ENCODE measurements around the gene SMARCA2.

DNA sequence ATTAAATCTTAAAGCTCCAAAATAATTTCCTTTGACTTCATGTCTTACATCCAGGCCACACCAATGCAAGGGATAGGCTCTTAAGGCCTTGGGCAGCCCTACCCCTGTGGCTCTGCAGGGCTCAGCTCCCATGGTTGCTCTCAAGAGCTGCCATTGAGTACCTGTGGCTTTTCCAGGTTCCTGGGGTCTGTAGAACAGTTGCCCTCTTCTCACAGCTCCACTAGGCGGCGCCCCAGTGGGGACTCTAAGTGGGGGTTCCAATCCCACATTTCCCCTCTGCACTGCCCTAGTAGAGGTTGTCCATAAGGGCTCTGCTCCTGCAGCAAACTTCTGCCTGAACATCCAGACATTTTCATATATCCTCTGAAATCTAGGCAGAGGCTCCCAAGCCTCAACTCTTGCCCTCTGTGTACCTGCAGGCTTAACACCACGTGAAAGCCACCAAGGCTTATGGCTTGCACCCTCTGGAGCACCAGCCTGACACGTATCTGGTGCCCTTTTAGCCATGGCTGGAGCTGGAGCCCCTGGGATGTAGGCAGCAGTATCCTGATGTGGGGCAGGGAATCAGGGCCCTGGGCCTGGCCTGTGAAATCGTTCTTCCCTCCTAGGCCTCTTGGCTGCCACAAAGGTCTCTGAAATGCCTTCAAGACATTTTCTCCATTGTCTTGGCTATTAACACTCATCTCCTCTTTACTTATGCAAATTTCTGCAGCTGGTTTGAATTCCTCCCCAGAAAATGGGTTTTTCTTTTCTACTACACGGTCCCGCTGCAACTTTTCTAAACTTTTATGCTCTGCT is 185.1 kb downstream of the SMARCA2 start:
- TF ChIP-seq, protein P1, sequence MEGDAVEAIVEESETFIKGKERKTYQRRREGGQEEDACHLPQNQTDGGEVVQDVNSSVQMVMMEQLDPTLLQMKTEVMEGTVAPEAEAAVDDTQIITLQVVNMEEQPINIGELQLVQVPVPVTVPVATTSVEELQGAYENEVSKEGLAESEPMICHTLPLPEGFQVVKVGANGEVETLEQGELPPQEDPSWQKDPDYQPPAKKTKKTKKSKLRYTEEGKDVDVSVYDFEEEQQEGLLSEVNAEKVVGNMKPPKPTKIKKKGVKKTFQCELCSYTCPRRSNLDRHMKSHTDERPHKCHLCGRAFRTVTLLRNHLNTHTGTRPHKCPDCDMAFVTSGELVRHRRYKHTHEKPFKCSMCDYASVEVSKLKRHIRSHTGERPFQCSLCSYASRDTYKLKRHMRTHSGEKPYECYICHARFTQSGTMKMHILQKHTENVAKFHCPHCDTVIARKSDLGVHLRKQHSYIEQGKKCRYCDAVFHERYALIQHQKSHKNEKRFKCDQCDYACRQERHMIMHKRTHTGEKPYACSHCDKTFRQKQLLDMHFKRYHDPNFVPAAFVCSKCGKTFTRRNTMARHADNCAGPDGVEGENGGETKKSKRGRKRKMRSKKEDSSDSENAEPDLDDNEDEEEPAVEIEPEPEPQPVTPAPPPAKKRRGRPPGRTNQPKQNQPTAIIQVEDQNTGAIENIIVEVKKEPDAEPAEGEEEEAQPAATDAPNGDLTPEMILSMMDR (IDR thresholded peaks at IDR 0.05) = no peak
- TF ChIP-seq POLR2A (IDR thresholded peaks at IDR 0.05) = no peak

All from upper lobe of left lung (tissue), 4 donors.